GM19468 (cell line): Measurements from ENCODE around the gene MR1.
A peak's percentile ranks its signal among the peaks of the same experiment; 100 is the strongest.

ENCODE experiments used
- ATAC-seq: cut with Tn5 transposase; IDR thresholded peaks from one replicate; pipeline ENCODE4 v1.9.1; 2021; ENCODE audit warnings: mild to moderate bottlenecking, moderate library complexity, moderate number of reproducible peaks; ENCODE audit not compliant: unreplicated experiment; ENCODE audit errors: extremely low read depth

Gene MR1

GRCh38 chr1:181033799-181034451 lies at the start of gene MR1:
Gene MR1, plus strand, starts transcription at chr1:181033983. Its CDS starts 25 bp downstream, at chr1:181034008.
- peak; percentile 86 for ATAC-seq

GRCh38 chr1:180988253-180988752 lies 45.5 kb upstream of the MR1 start:
- ATAC-seq: no peak

GRCh38 chr1:180994262-180994661 lies 39.5 kb upstream of the MR1 start:
- no peak for ATAC-seq

GRCh38 chr1:180997843-180998504 lies 35.8 kb upstream of the MR1 start:
- ATAC-seq: no peak

- ATAC-seq: no peak
Observed at GRCh38 chr1:181001091-181001780, 32.5 kb upstream of the MR1 start.

- ATAC-seq: no peak
Observed at GRCh38 chr1:181002582-181003172, 31.1 kb upstream of the MR1 start.

- ATAC-seq: no peak
Observed at GRCh38 chr1:181010789-181011188, 23.0 kb upstream of the MR1 start.

- ATAC-seq: no peak
Observed at GRCh38 chr1:181011301-181012202, 22.2 kb upstream of the MR1 start.

- no peak for ATAC-seq
Observed at GRCh38 chr1:181012203-181012745, 21.5 kb upstream of the MR1 start.

- ATAC-seq: no peak
Observed at GRCh38 chr1:181013144-181013543, 20.6 kb upstream of the MR1 start.

- ATAC-seq: no peak
Observed at GRCh38 chr1:181014477-181015250, 19.1 kb upstream of the MR1 start.

- ATAC-seq: no peak
Observed at GRCh38 chr1:181015251-181015615, 18.6 kb upstream of the MR1 start.

- no peak for ATAC-seq
Observed at GRCh38 chr1:181016563-181016962, 17.2 kb upstream of the MR1 start.

- no peak for ATAC-seq
Observed at GRCh38 chr1:181018901-181019681, 14.7 kb upstream of the MR1 start.

- no peak for ATAC-seq
Observed at GRCh38 chr1:181021159-181021558, 12.6 kb upstream of the MR1 start.

GRCh38 chr1:181021811-181022434 lies 11.9 kb upstream of the MR1 start:
- no peak for ATAC-seq

- ATAC-seq: no peak
Observed at GRCh38 chr1:181023265-181024057, 10.3 kb upstream of the MR1 start.
